Body of pancreas (tissue), 4 donors: ENCODE measurements around the gene OCLN. TPM values are rescaled to one million over a fixed set of nuclear protein-coding genes. Genes with fewer than 3 reads are reported as not detected.
"Not testable (repeated sequence)": the region's sequence is repeated elsewhere in the genome, so short reads cannot be mapped to it uniquely, and the experiment has no call there.

Experiments
- ATAC-seq: fragments of 150-250 bp; one replicate; pipeline ENCODE4 v1.9.1; 2016
- DNase-seq, 4 donors: peaks; one replicate each; pipeline ENCODE4 v3.0.0-alpha.2; 2019
- H3K27ac ChIP-seq, 4 donors: fragments of 200-600 bp; sonication (generic); 1 replicate in 3 of 4; 2 replicates in 1 of 4; pipeline versions ENCODE4 v1.5.1 to v1.6.1; 2016 to 2019; ENCODE audit warnings: mild to moderate bottlenecking in 1 of 4, mixed read lengths in 1 of 4, moderate library complexity in 1 of 4
- H3K27me3 ChIP-seq, 2 donors: fragments of 200-600 bp; sonication (generic); one replicate each; pipeline ENCODE4 v1.6.0; 2016; ENCODE audit warnings: mild to moderate bottlenecking in 1 of 2
- H3K36me3 ChIP-seq, 2 donors: fragments of 200-600 bp; sonication (generic); replicated peaks in 1 of 2; 2 replicates each; pipeline ENCODE4 v1.5.1; 2016; ENCODE audit warnings: low read depth in 2 of 2; ENCODE audit not compliant: insufficient read depth in 1 of 2
- H3K4me1 ChIP-seq: fragments of 200-600 bp; sonication (generic); one replicate; pipeline ENCODE4 v1.6.0; 2016
- H3K4me3 ChIP-seq, 2 donors: fragments of 200-600 bp; sonication (generic); 1 replicate in 1 of 2; 2 replicates in 1 of 2; pipeline ENCODE4 v1.5.1; 2016 to 2019
- H3K9me3 ChIP-seq, 3 donors: fragments of 200-600 bp; sonication (generic); 1 replicate in 2 of 3; 2 replicates in 1 of 3; pipeline ENCODE4 v1.5.1; 2016
- CTCF ChIP-seq, 7 experiments: fragments of 450-650 bp in 4 of 7; fragments of 200-600 bp in 3 of 7; sonication (generic) in 3 of 7; IDR thresholded peaks; one replicate each; pipeline ENCODE4 v1.5.1; 2016 to 2019; ENCODE audit warnings: antibody characterized with exemption in 7 of 7
- POLR2A ChIP-seq, 3 donors: fragments of 450-650 bp; IDR thresholded peaks; one replicate each; pipeline ENCODE4 v1.6.1; 2016; ENCODE audit warnings: antibody characterized with exemption in 3 of 3, mild to moderate bottlenecking in 2 of 3
- WGBS, 2 donors: methylation state at CpG; one replicate each; pipeline ENCODE4 v1.1.5; 2017; 5-methylcytosine and 5-hydroxymethylcytosine counted together
- intact Hi-C: fragments of 100-400 bp; cut with DNase I; formaldehyde crosslinking; loops from one replicate; pipeline ENCODE4 v1.15.1; 2023
- total RNA-seq, 2 donors: library from RNA; depleted of rRNA; stranded (reverse); fragments of >200 nt; gene quantifications; one replicate each; pipeline ENCODE4 v1.1.0, GENCODE V29; 2016

The OCLN gene
- total RNA-seq: 10 to 100 TPM; 23.1 to 63.6 TPM

GRCh38 chr5:69492391-69492922, at the start of gene OCLN:
Gene OCLN, plus strand, starts transcription at chr5:69492790. Its CDS starts 11,455 bp downstream, at chr5:69504245.
- ATAC-seq: peak; percentile 90
- Histone ChIP-seq H3K4me3 (peak within 1 kb of the TSS; percentile 54 to 84), H3K27me3 (no peaks in the 10 kb centered on the region), H3K4me1 (peaks cover 66% of the 10 kb centered on the region), H3K36me3 (no peaks in the 10 kb centered on the region), H3K9me3 (no peaks in the 10 kb centered on the region), H3K27ac (peak within 1 kb of the TSS; percentile 99)
- DNase-seq: peak; percentile 89 to 92 (median 90)
- 0 to 1% methylated on average over 14 to 56 of the region's 56 CpGs for WGBS, 2 donors
- TF ChIP-seq CTCF (IDR thresholded peaks at IDR 0.05) (peak in 4 of 7 experiments; percentile 14 to 49 (median 36)), POLR2A (IDR thresholded peaks at IDR 0.05) (peak; percentile 98)
- intact Hi-C loops: no loop called here

- no peak overlapping the region for H3K4me3 ChIP-seq
- DNase-seq: peak in 1 of 4 donors; percentile 19
- H3K4me1 ChIP-seq: no peaks in the 10 kb centered on the region
- peaks cover 0 to 3% of the 10 kb centered on the region in 2 donors for H3K36me3 ChIP-seq
- no peaks in the 10 kb centered on the region for H3K27me3 ChIP-seq
- H3K27ac ChIP-seq: peak overlapping the region in 3 of 4 donors; percentile 17 to 40 (median 37)
- TF ChIP-seq CTCF (IDR thresholded peaks at IDR 0.05) (no peak), POLR2A (IDR thresholded peaks at IDR 0.05) (no peak)
- WGBS, 2 donors: 88 to 93% methylated on average over 7 of the region's 7 CpGs
- H3K9me3 ChIP-seq: no peaks in the 10 kb centered on the region
- ATAC-seq: no peak
- intact Hi-C loops: no loop called here
Measured at GRCh38 chr5:69444127-69444754, 48.3 kb upstream of the OCLN start.

- Histone ChIP-seq H3K27me3 (no peaks in the 10 kb centered on the region), H3K4me1 (peaks cover 37% of the 10 kb centered on the region), H3K4me3 (no peak overlapping the region), H3K27ac (peak overlapping the region in 2 of 4 donors; percentile 16 to 88), H3K36me3 (no peaks in the 10 kb centered on the region), H3K9me3 (no peaks in the 10 kb centered on the region)
- intact Hi-C loops: no loop called here
- ATAC-seq (no peak), DNase-seq (no peak)
- WGBS, 2 donors: 83 to 90% methylated on average over 8 of the region's 8 CpGs
- TF ChIP-seq CTCF (IDR thresholded peaks at IDR 0.05) (no peak), POLR2A (IDR thresholded peaks at IDR 0.05) (no peak)
Measured at GRCh38 chr5:69449511-69449910, 43.1 kb upstream of the OCLN start.

- no peaks in the 10 kb centered on the region for H3K9me3 ChIP-seq
- no peak for ATAC-seq
- intact Hi-C loops: no loop called here
- WGBS, 2 donors: 91 to 100% methylated on average over 1 of the region's 1 CpG
- H3K27me3 ChIP-seq: no peaks in the 10 kb centered on the region
- peaks cover 44% of the 10 kb centered on the region for H3K4me1 ChIP-seq
- H3K27ac ChIP-seq: peak overlapping the region in 2 of 4 donors; percentile 88 to 97
- DNase-seq: no peak
- no peaks in the 10 kb centered on the region for H3K36me3 ChIP-seq
- no peak for TF ChIP-seq POLR2A (IDR thresholded peaks at IDR 0.05)
- no peak for TF ChIP-seq CTCF (IDR thresholded peaks at IDR 0.05)
- H3K4me3 ChIP-seq: no peak overlapping the region
Measured at GRCh38 chr5:69450116-69450515, 42.5 kb upstream of the OCLN start.

GRCh38 chr5:69450527-69450926, 42.1 kb upstream of the OCLN start:
- H3K4me1 ChIP-seq: peaks cover 48% of the 10 kb centered on the region
- ATAC-seq, H3K4me3 ChIP-seq, H3K27me3 ChIP-seq, H3K36me3 ChIP-seq, H3K9me3 ChIP-seq, DNase-seq, intact Hi-C loops: not testable (repeated sequence)
- peak overlapping the region in 2 of 4 donors; percentile 88 to 97 for H3K27ac ChIP-seq
- WGBS, 2 donors: 90 to 96% methylated on average over 8 of the region's 8 CpGs
